Transverse colon (tissue), 4 donors: ENCODE results near the gene VPS41. TPM values are rescaled to one million over a fixed set of nuclear protein-coding genes. Genes with fewer than 3 reads are reported as not detected.

ENCODE experiments used
- DNase-seq: peaks from one replicate; pipeline ENCODE4 v3.0.0-alpha.2; 2019
- H3K27ac ChIP-seq, 4 donors: fragments of 200-600 bp; sonication (generic); 2 replicates each; pipeline ENCODE4 v1.5.1; 2016 to 2018; ENCODE audit warnings: inconsistent platforms in 4 of 4
- H3K27me3 ChIP-seq: fragments of 200-600 bp; sonication (generic); 2 replicates; pipeline ENCODE4 v1.5.1; 2017; ENCODE audit warnings: inconsistent platforms
- H3K36me3 ChIP-seq, 4 donors: fragments of 200-600 bp; sonication (generic); 2 replicates each; pipeline ENCODE4 v1.5.1; 2017 to 2019; ENCODE audit warnings: inconsistent platforms in 4 of 4
- H3K4me1 ChIP-seq, 4 donors: fragments of 200-600 bp; sonication (generic); 2 replicates each; pipeline ENCODE4 v1.5.1; 2017 to 2020; ENCODE audit warnings: inconsistent platforms in 4 of 4
- H3K4me3 ChIP-seq, 4 donors: fragments of 200-600 bp; sonication (generic); 1 replicate in 1 of 4; 2 replicates in 3 of 4; pipeline versions ENCODE4 v1.5.1 to v1.6.1; 2017 to 2019; ENCODE audit warnings: inconsistent platforms in 4 of 4
- H3K9me3 ChIP-seq, 2 donors: fragments of 200-600 bp; sonication (generic); 2 replicates each; pipeline ENCODE4 v1.5.1; 2017 to 2019; ENCODE audit warnings: inconsistent platforms in 2 of 2
- EP300 ChIP-seq: sonication (generic); formaldehyde crosslinking; IDR thresholded peaks from one replicate; pipeline ENCODE4 v1.6.1; 2017; ENCODE audit warnings: antibody characterized with exemption, low read depth
- POLR2A ChIP-seq: fragments of 450-650 bp; IDR thresholded peaks from one replicate; pipeline ENCODE4 v1.6.1; 2016; ENCODE audit warnings: antibody characterized with exemption, mild to moderate bottlenecking, moderate library complexity
- POLR2AphosphoS5 ChIP-seq, 3 donors: sonication (generic); formaldehyde crosslinking; IDR thresholded peaks; one replicate each; pipeline ENCODE4 v1.6.1; 2016; ENCODE audit warnings: antibody characterized with exemption in 3 of 3
- WGBS, 2 donors: methylation state at CpG; one replicate each; pipeline ENCODE4 v1.1.5; 2018; ENCODE audit warnings: low coverage in 1 of 2; 5-methylcytosine and 5-hydroxymethylcytosine counted together
- in situ Hi-C, 4 donors: fragments of 200-750 bp; cut with MboI; loops; one replicate each; pipeline versions ENCODE4 v1.15.0 to v1.15.1; 2017; ENCODE audit warnings: low sequenced_read_pairs in 3 of 4, low pct_ligation_motif_present in 1 of 4, low pct_unique_long_range_greater_than_20kb in 1 of 4
- intact Hi-C: fragments of 100-400 bp; cut with DNase I; formaldehyde crosslinking; loops from one replicate; pipeline ENCODE4 v1.15.1; 2023; ENCODE audit warnings: low total_unique reads
- total RNA-seq, 4 donors: library from RNA; depleted of rRNA; stranded (reverse); fragments of >200 nt; gene quantifications; one replicate each; pipeline ENCODE4 v1.1.0, GENCODE V29; 2016
- TF ChIP-seq, protein P1 (sequence below), 5 experiments: fragments of 200-600 bp in 3 of 5; fragments of 450-650 bp in 2 of 5; sonication (generic) in 3 of 5; IDR thresholded peaks; 1 replicate in 2 of 5; 2 replicates in 3 of 5; pipeline ENCODE4 v1.5.1; 2016 to 2017; ENCODE audit warnings: antibody characterized with exemption in 5 of 5, inconsistent platforms in 3 of 5, mild to moderate bottlenecking in 2 of 5, moderate library complexity in 1 of 5

Gene VPS41
- total RNA-seq, 4 donors from 2014 or later, result 26.9 to 35.1 (median 29.2) TPM

GRCh38 chr7:38702002-38702535 is 206.9 kb downstream of the VPS41 start:
- TF ChIP-seq, protein P1, sequence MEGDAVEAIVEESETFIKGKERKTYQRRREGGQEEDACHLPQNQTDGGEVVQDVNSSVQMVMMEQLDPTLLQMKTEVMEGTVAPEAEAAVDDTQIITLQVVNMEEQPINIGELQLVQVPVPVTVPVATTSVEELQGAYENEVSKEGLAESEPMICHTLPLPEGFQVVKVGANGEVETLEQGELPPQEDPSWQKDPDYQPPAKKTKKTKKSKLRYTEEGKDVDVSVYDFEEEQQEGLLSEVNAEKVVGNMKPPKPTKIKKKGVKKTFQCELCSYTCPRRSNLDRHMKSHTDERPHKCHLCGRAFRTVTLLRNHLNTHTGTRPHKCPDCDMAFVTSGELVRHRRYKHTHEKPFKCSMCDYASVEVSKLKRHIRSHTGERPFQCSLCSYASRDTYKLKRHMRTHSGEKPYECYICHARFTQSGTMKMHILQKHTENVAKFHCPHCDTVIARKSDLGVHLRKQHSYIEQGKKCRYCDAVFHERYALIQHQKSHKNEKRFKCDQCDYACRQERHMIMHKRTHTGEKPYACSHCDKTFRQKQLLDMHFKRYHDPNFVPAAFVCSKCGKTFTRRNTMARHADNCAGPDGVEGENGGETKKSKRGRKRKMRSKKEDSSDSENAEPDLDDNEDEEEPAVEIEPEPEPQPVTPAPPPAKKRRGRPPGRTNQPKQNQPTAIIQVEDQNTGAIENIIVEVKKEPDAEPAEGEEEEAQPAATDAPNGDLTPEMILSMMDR (IDR thresholded peaks at IDR 0.05), result no peak
- TF ChIP-seq POLR2A (no peak), POLR2AphosphoS5 (IDR thresholded peaks at IDR 0.05) (no peak), EP300 (no peak)
- intact Hi-C loops, result no loop called here
- 86 to 91% methylated on average over 9 to 10 of the region's 10 CpGs for WGBS, 2 donors
- Histone ChIP-seq H3K27me3 (no peaks in the 10 kb centered on the region), H3K9me3 (no peaks in the 10 kb centered on the region), H3K27ac (no peak overlapping the region), H3K4me1 (no peaks in the 10 kb centered on the region), H3K4me3 (no peak overlapping the region), H3K36me3 (no peaks in the 10 kb centered on the region)
- no peak for DNase-seq
- in situ Hi-C loops, result no loop called here

DNA sequence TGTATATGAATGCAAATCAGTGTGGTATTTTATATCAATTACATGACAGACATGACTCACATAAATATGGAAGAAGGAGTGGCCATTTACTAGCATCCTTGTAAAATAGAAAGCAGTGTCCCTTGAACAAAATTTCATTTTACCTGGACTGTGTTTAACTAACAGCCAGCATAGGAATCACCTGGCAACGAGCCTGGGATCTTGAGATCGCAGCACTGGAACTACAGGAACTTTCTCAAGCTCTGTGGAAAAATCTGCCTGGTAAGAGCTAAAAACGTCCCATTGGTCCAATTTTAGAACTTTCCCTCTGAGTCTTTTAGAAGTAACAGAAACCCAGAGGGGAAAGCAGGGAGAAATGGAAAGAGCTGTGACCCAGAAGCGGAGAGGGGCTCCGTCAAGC is 208.9 kb downstream of the VPS41 start:
- DNase-seq, result no peak
- Histone ChIP-seq H3K4me3 (no peak overlapping the region), H3K27me3 (no peaks in the 10 kb centered on the region), H3K36me3 (no peaks in the 10 kb centered on the region), H3K9me3 (no peaks in the 10 kb centered on the region), H3K27ac (no peak overlapping the region), H3K4me1 (no peaks in the 10 kb centered on the region)
- no peak for TF ChIP-seq EP300
- TF ChIP-seq POLR2AphosphoS5 (IDR thresholded peaks at IDR 0.05), result no peak
- in situ Hi-C loops, result no loop called here
- WGBS, 2 donors, result 60 to 69% methylated on average over 5 of the region's 5 CpGs
- intact Hi-C loops, result no loop called here

GRCh38 chr7:38699471-38699870 is 209.5 kb downstream of the VPS41 start:
- 30 to 61% methylated on average over 1 to 3 of the region's 3 CpGs for WGBS, 2 donors
- H3K27me3 ChIP-seq, result no peaks in the 10 kb centered on the region
- TF ChIP-seq POLR2A, result no peak
- TF ChIP-seq, protein P1 (IDR thresholded peaks at IDR 0.05), result no peak
- TF ChIP-seq EP300, result no peak
- TF ChIP-seq POLR2AphosphoS5 (IDR thresholded peaks at IDR 0.05), result no peak
- H3K4me3 ChIP-seq, result no peak overlapping the region
- intact Hi-C loops, result no loop called here
- no peaks in the 10 kb centered on the region for H3K36me3 ChIP-seq
- H3K4me1 ChIP-seq, result no peaks in the 10 kb centered on the region
- in situ Hi-C loops, result no loop called here
- no peak overlapping the region for H3K27ac ChIP-seq
- DNase-seq, result no peak
- H3K9me3 ChIP-seq, result no peaks in the 10 kb centered on the region

- no peak for DNase-seq
- Histone ChIP-seq H3K4me1 (no peaks in the 10 kb centered on the region), H3K27ac (no peak overlapping the region), H3K9me3 (no peaks in the 10 kb centered on the region), H3K36me3 (no peaks in the 10 kb centered on the region), H3K27me3 (no peaks in the 10 kb centered on the region), H3K4me3 (no peak overlapping the region)
- intact Hi-C loops, result no loop called here
- TF ChIP-seq, protein P1 (IDR thresholded peaks at IDR 0.05), result no peak
- TF ChIP-seq POLR2AphosphoS5 (IDR thresholded peaks at IDR 0.05) (no peak), POLR2A (no peak), EP300 (no peak)
- WGBS, 2 donors, result 51 to 62% methylated on average over 3 of the region's 3 CpGs
- in situ Hi-C loops, result no loop called here
Measured at GRCh38 chr7:38694326-38694725, 214.7 kb downstream of the VPS41 start.

DNA sequence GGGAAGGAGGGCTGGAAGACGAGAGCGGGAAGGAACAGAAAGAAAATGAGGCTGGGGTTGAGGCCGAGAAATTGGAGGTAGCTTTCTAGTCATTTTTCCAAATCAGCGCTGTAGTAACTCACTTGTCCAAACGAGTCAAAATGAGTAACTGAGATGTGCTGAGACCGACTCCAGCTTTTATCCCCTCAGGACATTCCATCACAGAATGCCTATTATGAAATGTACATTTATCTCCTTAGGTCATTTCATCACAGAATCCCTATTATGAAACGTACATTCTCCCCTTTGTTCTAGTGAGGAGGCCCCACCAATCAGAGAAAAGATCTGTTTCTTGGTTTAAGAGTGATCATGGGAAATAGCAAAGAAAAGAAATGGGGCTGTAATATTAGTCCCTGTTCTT is 222.1 kb downstream of the VPS41 start:
- H3K27me3 ChIP-seq, result no peaks in the 10 kb centered on the region
- TF ChIP-seq POLR2A (no peak), EP300 (no peak), POLR2AphosphoS5 (IDR thresholded peaks at IDR 0.05) (no peak)
- TF ChIP-seq, protein P1 (IDR thresholded peaks at IDR 0.05), result no peak
- intact Hi-C loops (no loop called here), in situ Hi-C loops (no loop called here)
- no peak for DNase-seq
- no peaks in the 10 kb centered on the region for H3K36me3 ChIP-seq
- H3K4me3 ChIP-seq, result no peak overlapping the region
- no peak overlapping the region for H3K27ac ChIP-seq
- no peaks in the 10 kb centered on the region for H3K4me1 ChIP-seq
- 81 to 89% methylated on average over 5 to 7 of the region's 7 CpGs for WGBS, 2 donors
- H3K9me3 ChIP-seq, result no peaks in the 10 kb centered on the region
